Liver (tissue), 9 donors: ENCODE data around the gene MLLT10. TPM values are rescaled to one million over a fixed set of nuclear protein-coding genes. Genes with fewer than 3 reads are reported as not detected.

ENCODE experiments used
- DNase-seq: peaks from one replicate; pipeline ENCODE4 v3.0.0-alpha.2; 2017; ENCODE audit warnings: low spot score
- H3K27ac ChIP-seq, 2 donors: one replicate each; pipeline ENCODE4 v1.7.0; 2013; ENCODE audit warnings: inconsistent platforms in 2 of 2, low read length in 2 of 2, control low read depth in 1 of 2, low read depth in 1 of 2, mild to moderate bottlenecking in 1 of 2
- H3K27me3 ChIP-seq, 4 donors: one replicate each; pipeline versions ENCODE4 v1.6.1 to v1.7.0; 2013; ENCODE audit warnings: low read length in 3 of 4, inconsistent platforms in 1 of 4, mild to moderate bottlenecking in 1 of 4, moderate library complexity in 1 of 4; ENCODE audit not compliant: control insufficient read depth in 4 of 4, insufficient read depth in 4 of 4
- H3K36me3 ChIP-seq, 4 donors: one replicate each; pipeline versions ENCODE4 v1.6.1 to v1.7.0; 2013; ENCODE audit warnings: low read length in 3 of 4, mild to moderate bottlenecking in 3 of 4, low read depth in 1 of 4, moderate library complexity in 1 of 4; ENCODE audit not compliant: control insufficient read depth in 4 of 4, insufficient read depth in 3 of 4
- H3K4me1 ChIP-seq, 4 donors: one replicate each; pipeline versions ENCODE4 v1.6.1 to v1.7.0; 2013; ENCODE audit warnings: low read length in 3 of 4, mild to moderate bottlenecking in 3 of 4, moderate library complexity in 1 of 4; ENCODE audit not compliant: control insufficient read depth in 4 of 4, insufficient read depth in 4 of 4
- H3K4me3 ChIP-seq, 3 donors: one replicate each; pipeline versions ENCODE4 v1.6.1 to v1.7.0; 2013; ENCODE audit warnings: low read length in 3 of 3, control low read depth in 1 of 3, low read depth in 1 of 3, mild to moderate bottlenecking in 1 of 3
- H3K9ac ChIP-seq, 2 donors: one replicate each; pipeline ENCODE4 v1.7.0; 2013; ENCODE audit warnings: low read length in 2 of 2, mild to moderate bottlenecking in 2 of 2, moderate library complexity in 2 of 2, control low read depth in 1 of 2, low read depth in 1 of 2
- H3K9me3 ChIP-seq, 4 donors: one replicate each; pipeline versions ENCODE4 v1.6.1 to v1.7.0; 2013; ENCODE audit warnings: low read length in 3 of 4; ENCODE audit not compliant: control insufficient read depth in 4 of 4
- EGR1 ChIP-seq, 2 donors: IDR thresholded peaks; 2 replicates each; pipeline ENCODE4 v1.6.1; 2016 to 2018; ENCODE audit warnings: antibody characterized with exemption in 2 of 2, low read depth in 2 of 2
- FOXA1 ChIP-seq: IDR thresholded peaks from 2 replicates; pipeline ENCODE4 v1.6.1; 2016; ENCODE audit warnings: antibody characterized with exemption
- GABPA ChIP-seq, 2 donors: IDR thresholded peaks in 1 of 2; conservative IDR thresholded peaks in 1 of 2; 2 replicates each; pipeline ENCODE4 v1.6.1; 2016; ENCODE audit warnings: antibody characterized with exemption in 2 of 2, mild to moderate bottlenecking in 1 of 2, moderate library complexity in 1 of 2
- HNF4A ChIP-seq, 2 donors: conservative IDR thresholded peaks; 2 replicates each; pipeline ENCODE4 v1.6.1; 2016; ENCODE audit warnings: antibody characterized with exemption in 2 of 2, mild to moderate bottlenecking in 2 of 2
- RAD21 ChIP-seq, 2 donors: IDR thresholded peaks; 2 replicates each; pipeline ENCODE4 v1.6.1; 2016; ENCODE audit warnings: antibody characterized with exemption in 2 of 2, mild to moderate bottlenecking in 2 of 2
- RXRA ChIP-seq, 2 donors: IDR thresholded peaks; 2 replicates each; pipeline ENCODE4 v1.6.1; 2017 to 2018; ENCODE audit warnings: antibody characterized with exemption in 2 of 2, mild to moderate bottlenecking in 1 of 2
- SP1 ChIP-seq: IDR thresholded peaks from 2 replicates; pipeline ENCODE4 v1.6.1; 2018; ENCODE audit warnings: antibody characterized with exemption, mild to moderate bottlenecking
- TAF1 ChIP-seq: conservative IDR thresholded peaks from 2 replicates; pipeline ENCODE4 v1.6.1; 2016; ENCODE audit warnings: antibody characterized with exemption, mild to moderate bottlenecking
- WGBS: extraction: QIAGEN DNeasy Blood & Tissue Kit; methylation state at CpG from one replicate; pipeline ENCODE4 v1.1.7; 2013; 5-methylcytosine and 5-hydroxymethylcytosine counted together
- polyA plus RNA-seq, 2 donors: library from polyadenylated mRNA; stranded (reverse) in 1 of 2; unstranded in 1 of 2; fragments of 200-250 nt in 1 of 2; fragments of >200 nt in 1 of 2; fragmentation: Nextera tagmentation in 1 of 2; extraction: Ambion mirVana in 1 of 2; gene quantifications; one replicate each; pipeline versions ENCODE4 v1.2.1 to v1.2.3, GENCODE V29; 2013 to 2015
- total RNA-seq, 2 donors: library from RNA; depleted of rRNA; stranded (reverse); fragments of >200 nt; gene quantifications; one replicate each; pipeline ENCODE4 v1.2.3, GENCODE V29; 2014
- TF ChIP-seq, protein P1 (sequence below): IDR thresholded peaks from 2 replicates; pipeline ENCODE4 v1.6.1; 2016; ENCODE audit warnings: antibody characterized with exemption, mild to moderate bottlenecking
- TF ChIP-seq, protein P2 (sequence below): IDR thresholded peaks from 2 replicates; pipeline ENCODE4 v1.6.1; 2016; ENCODE audit warnings: antibody characterized with exemption
- TF ChIP-seq, protein P3 (sequence below): IDR thresholded peaks from 2 replicates; pipeline ENCODE4 v1.6.1; 2016; ENCODE audit warnings: antibody characterized with exemption
- TF ChIP-seq, protein P4 (sequence below): IDR thresholded peaks from 2 replicates; pipeline ENCODE4 v1.6.1; 2016; ENCODE audit warnings: antibody characterized with exemption
- donor health status: healthy.
- donor health status: healthy.
- donor health status: healthy.
- donor health status: healthy.
- donor health status: healthy.

Gene MLLT10
- total and polyA plus RNA-seq, 4 donors: 11.9 to 47.4 (median 22.6) TPM

DNA sequence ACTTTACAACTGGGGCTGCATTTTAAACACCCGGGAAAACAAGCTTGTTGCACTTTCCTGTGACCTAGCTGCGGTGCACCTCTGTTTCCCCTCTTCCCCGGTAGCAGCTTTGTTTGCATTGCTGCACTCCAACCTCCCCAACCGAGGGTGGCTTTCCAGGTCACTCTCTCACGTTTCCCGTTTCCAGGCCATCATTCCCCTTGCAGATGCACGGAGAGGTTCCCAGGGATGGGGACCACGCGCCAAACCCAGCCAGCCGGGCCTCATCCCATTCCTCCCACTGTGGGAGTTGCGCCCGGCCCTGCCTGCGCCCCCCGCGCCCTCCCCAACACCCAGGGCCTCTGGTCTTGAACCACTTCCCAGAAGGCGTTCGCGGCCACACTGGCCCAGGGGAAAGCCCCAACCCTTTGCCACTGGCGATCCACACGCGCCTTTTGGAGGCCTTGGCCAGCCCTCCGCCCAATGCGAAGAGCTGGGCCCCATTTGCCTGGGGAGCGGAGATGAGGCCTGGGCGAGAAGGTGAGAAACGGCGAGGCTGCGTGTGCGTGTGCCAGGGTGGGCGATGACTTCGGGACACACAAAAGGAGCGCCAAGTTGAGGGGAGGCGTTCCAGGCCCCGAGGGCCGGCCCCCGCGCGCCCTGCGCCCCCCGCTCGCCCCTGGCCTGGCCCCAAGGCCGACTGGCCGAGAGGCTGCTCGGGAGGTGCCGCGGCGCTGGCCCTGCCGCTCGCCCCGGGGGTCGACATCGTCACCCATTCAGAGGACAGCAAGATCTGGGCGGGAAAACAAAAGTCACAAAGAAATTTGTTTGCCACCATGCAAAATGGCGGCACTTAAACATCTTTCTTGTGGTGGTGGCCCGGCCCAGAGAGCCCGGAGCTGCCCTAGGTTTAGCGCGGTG, 24.4 kb upstream of the MLLT10 start:
- peak overlapping the region; percentile 18 to 73 (median 64) for H3K4me3 ChIP-seq
- no peaks in the 10 kb centered on the region for H3K27me3 ChIP-seq
- TF ChIP-seq, protein P1, sequence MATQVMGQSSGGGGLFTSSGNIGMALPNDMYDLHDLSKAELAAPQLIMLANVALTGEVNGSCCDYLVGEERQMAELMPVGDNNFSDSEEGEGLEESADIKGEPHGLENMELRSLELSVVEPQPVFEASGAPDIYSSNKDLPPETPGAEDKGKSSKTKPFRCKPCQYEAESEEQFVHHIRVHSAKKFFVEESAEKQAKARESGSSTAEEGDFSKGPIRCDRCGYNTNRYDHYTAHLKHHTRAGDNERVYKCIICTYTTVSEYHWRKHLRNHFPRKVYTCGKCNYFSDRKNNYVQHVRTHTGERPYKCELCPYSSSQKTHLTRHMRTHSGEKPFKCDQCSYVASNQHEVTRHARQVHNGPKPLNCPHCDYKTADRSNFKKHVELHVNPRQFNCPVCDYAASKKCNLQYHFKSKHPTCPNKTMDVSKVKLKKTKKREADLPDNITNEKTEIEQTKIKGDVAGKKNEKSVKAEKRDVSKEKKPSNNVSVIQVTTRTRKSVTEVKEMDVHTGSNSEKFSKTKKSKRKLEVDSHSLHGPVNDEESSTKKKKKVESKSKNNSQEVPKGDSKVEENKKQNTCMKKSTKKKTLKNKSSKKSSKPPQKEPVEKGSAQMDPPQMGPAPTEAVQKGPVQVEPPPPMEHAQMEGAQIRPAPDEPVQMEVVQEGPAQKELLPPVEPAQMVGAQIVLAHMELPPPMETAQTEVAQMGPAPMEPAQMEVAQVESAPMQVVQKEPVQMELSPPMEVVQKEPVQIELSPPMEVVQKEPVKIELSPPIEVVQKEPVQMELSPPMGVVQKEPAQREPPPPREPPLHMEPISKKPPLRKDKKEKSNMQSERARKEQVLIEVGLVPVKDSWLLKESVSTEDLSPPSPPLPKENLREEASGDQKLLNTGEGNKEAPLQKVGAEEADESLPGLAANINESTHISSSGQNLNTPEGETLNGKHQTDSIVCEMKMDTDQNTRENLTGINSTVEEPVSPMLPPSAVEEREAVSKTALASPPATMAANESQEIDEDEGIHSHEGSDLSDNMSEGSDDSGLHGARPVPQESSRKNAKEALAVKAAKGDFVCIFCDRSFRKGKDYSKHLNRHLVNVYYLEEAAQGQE: no peak
- TF ChIP-seq TAF1 (peak; percentile 28), HNF4A (conservative IDR thresholded peaks at IDR 0.05) (peak; percentile 37 to 55), EGR1 (IDR thresholded peaks at IDR 0.05; ENCODE audit: low read depth in 2 of 2) (peak in 1 of 2 donors; percentile 32), RAD21 (IDR thresholded peaks at IDR 0.05) (no peak), RXRA (IDR thresholded peaks at IDR 0.05) (peak; percentile 75 to 76), SP1 (peak; percentile 73)
- TF ChIP-seq, protein P2, sequence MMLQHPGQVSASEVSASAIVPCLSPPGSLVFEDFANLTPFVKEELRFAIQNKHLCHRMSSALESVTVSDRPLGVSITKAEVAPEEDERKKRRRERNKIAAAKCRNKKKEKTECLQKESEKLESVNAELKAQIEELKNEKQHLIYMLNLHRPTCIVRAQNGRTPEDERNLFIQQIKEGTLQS: no peak
- TF ChIP-seq, protein P3, sequence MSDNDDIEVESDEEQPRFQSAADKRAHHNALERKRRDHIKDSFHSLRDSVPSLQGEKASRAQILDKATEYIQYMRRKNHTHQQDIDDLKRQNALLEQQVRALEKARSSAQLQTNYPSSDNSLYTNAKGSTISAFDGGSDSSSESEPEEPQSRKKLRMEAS: peak; percentile 70
- TF ChIP-seq, protein P4, sequence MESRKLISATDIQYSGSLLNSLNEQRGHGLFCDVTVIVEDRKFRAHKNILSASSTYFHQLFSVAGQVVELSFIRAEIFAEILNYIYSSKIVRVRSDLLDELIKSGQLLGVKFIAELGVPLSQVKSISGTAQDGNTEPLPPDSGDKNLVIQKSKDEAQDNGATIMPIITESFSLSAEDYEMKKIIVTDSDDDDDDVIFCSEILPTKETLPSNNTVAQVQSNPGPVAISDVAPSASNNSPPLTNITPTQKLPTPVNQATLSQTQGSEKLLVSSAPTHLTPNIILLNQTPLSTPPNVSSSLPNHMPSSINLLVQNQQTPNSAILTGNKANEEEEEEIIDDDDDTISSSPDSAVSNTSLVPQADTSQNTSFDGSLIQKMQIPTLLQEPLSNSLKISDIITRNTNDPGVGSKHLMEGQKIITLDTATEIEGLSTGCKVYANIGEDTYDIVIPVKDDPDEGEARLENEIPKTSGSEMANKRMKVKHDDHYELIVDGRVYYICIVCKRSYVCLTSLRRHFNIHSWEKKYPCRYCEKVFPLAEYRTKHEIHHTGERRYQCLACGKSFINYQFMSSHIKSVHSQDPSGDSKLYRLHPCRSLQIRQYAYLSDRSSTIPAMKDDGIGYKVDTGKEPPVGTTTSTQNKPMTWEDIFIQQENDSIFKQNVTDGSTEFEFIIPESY: no peak
- 41% methylated on average over 58 of the region's 58 CpGs for WGBS
- peaks cover 12 to 73% (median 61%) of the 10 kb centered on the region in 4 donors for H3K4me1 ChIP-seq
- H3K9ac ChIP-seq: peak overlapping the region; percentile 32 to 48
- no peak for DNase-seq
- H3K9me3 ChIP-seq: no peaks in the 10 kb centered on the region
- H3K27ac ChIP-seq: peak overlapping the region; percentile 88 to 94
- H3K36me3 ChIP-seq: no peaks in the 10 kb centered on the region

DNA sequence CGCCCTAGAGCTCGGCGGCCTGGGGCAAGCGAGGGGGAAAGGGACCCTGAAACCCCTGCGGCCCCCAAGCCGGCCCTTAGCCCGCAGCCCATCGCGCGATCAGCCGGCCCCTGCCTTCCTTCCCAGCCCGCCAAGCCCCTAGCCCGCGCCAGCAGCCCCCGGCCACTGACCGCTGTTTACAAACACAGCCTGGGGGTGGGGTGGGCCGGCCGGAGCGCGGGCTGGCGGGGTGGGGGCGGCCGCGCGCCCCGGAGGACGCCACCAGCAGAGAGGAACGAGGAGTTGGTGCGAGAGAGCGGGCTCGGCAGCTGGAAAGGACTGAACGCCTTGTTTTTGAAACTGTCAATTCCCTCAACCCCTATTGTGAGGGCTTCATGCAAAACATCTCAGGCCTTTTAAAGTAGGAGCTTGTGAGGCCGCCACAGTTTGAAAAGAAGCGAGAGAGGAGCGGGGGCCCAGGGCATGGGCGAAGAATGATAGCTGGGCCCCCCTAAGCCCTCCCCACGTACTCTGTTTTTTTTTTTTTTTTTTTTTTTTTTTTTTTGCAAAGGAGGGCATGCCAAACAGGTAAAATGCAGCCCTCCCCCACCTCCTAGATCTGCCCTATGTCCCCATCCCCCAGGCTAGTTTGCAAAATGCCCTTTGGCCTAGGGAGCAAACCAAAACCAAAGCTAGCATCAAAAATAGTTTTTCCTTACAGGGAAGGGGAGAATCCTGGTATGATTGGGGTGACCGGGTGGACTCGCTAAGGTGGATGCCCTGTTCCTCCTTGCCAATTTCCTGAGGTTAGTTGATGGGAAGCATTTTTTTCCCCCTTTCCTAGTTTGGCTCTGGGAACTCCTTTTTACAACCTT, 23.6 kb upstream of the MLLT10 start:
- peak overlapping the region; percentile 88 to 94 for H3K27ac ChIP-seq
- DNase-seq: peak; percentile 66
- peaks cover 12 to 70% (median 60%) of the 10 kb centered on the region in 4 donors for H3K4me1 ChIP-seq
- TF ChIP-seq GABPA (IDR thresholded peaks at IDR 0.05 in 1 of 2, conservative IDR thresholded peaks at IDR 0.05 in 1 of 2) (no peak), FOXA1 (peak; percentile 13), SP1 (peak; percentile 85)
- TF ChIP-seq, protein P4: peak; percentile 17
- TF ChIP-seq, protein P2: peak; percentile 25
- TF ChIP-seq, protein P1: peak; percentile 74

More for the DNA sequence above, 23.6 kb upstream of the MLLT10 start:
- Histone ChIP-seq H3K36me3 (no peaks in the 10 kb centered on the region), H3K9me3 (no peaks in the 10 kb centered on the region), H3K4me3 (peak overlapping the region; percentile 59 to 73 (median 64)), H3K9ac (peak overlapping the region; percentile 36 to 84), H3K27me3 (no peaks in the 10 kb centered on the region)
- 16% methylated on average over 39 of the region's 39 CpGs for WGBS
